ENCODE measurements around the gene SGIP1. TPM values are rescaled to one million over a fixed set of nuclear protein-coding genes. Genes with fewer than 3 reads are reported as not detected.

SGIP1 gene
- polyA plus RNA-seq, 3 donors = not detected

DNA sequence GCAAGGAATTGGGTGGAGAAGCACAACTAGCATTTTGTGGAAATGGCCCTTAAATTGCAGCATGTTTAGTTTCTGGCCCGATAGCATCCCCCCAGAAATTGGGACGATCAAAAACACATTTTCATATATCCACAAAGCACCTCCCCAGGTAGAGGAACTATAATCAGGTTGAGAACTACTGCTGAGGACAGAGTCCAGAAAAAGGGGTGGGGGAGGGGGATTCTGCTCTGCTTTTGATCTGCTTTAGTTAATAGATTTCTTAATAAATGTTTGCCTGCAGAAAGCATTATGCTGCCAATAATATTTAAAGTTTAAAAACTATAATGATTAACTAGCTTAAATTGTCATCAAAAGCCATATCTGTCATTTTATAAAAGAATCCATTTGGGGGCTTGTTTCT lies 203.9 kb downstream of the SGIP1 start:
- Mint-ChIP-seq H3K4me1 (peaks cover 23% of the 10 kb centered on the region), H3K27me3 (ENCODE audit: low read depth in 3 of 3) (no peaks in the 10 kb centered on the region), H3K9me3 (peaks cover 0 to 5% (median 2%) of the 10 kb centered on the region in 7 donors), H3K36me3 (no peaks in the 10 kb centered on the region), H3K27ac (no peak overlapping the region), H3K4me3 (no peak overlapping the region)
- H3K4me1 ChIP-seq (ENCODE audit: control insufficient read depth in 1 of 2, insufficient read depth in 2 of 2, low read length in 2 of 2) = peaks cover 14 to 19% of the 10 kb centered on the region in 2 donors
- H3K9me3 ChIP-seq (replicated peaks in 1 of 2; ENCODE audit: control insufficient read depth in 1 of 2, insufficient read depth in 1 of 2, low read length in 2 of 2) = no peaks in the 10 kb centered on the region
- no peaks in the 10 kb centered on the region for H3K36me3 ChIP-seq (replicated peaks in 1 of 2; ENCODE audit: control insufficient read depth in 1 of 2, insufficient read depth in 2 of 2, low read length in 2 of 2)
- intact Hi-C loops (cut with micrococcal nuclease) = no loop called here
- no peak overlapping the region for H3K4me3 ChIP-seq (replicated peaks in 1 of 3; ENCODE audit: low read depth in 2 of 3, low read length in 3 of 3)
- H3K4me2 ChIP-seq (replicated peaks; ENCODE audit: extremely low read depth, low read length, poor library complexity, severe bottlenecking) = no peak overlapping the region
- H2AFZ ChIP-seq (ENCODE audit: insufficient read depth, low read depth, low read length, poor library complexity, severe bottlenecking) = no peak overlapping the region
- H3K9ac ChIP-seq (ENCODE audit: insufficient read depth, low read length, poor library complexity, severe bottlenecking) = no peak overlapping the region
- WGBS (ENCODE audit: insufficient coverage) = 100% methylated on average over 1 of the region's 2 CpGs
- H3K79me2 ChIP-seq (ENCODE audit: insufficient read depth, low read length) = no peaks in the 10 kb centered on the region
- H4K20me1 ChIP-seq (ENCODE audit: insufficient read depth, low read length) = no peaks in the 10 kb centered on the region
- no peak overlapping the region for H3K27ac ChIP-seq (ENCODE audit: low read depth in 1 of 2, low read length in 2 of 2)
- no peak for DNase-seq
- H3K27me3 ChIP-seq (ENCODE audit: control insufficient read depth in 2 of 2, insufficient read depth in 2 of 2, low read length in 2 of 2) = no peaks in the 10 kb centered on the region
- TF ChIP-seq, protein P1, sequence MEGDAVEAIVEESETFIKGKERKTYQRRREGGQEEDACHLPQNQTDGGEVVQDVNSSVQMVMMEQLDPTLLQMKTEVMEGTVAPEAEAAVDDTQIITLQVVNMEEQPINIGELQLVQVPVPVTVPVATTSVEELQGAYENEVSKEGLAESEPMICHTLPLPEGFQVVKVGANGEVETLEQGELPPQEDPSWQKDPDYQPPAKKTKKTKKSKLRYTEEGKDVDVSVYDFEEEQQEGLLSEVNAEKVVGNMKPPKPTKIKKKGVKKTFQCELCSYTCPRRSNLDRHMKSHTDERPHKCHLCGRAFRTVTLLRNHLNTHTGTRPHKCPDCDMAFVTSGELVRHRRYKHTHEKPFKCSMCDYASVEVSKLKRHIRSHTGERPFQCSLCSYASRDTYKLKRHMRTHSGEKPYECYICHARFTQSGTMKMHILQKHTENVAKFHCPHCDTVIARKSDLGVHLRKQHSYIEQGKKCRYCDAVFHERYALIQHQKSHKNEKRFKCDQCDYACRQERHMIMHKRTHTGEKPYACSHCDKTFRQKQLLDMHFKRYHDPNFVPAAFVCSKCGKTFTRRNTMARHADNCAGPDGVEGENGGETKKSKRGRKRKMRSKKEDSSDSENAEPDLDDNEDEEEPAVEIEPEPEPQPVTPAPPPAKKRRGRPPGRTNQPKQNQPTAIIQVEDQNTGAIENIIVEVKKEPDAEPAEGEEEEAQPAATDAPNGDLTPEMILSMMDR (IDR thresholded peaks at IDR 0.05) = no peak

DNA sequence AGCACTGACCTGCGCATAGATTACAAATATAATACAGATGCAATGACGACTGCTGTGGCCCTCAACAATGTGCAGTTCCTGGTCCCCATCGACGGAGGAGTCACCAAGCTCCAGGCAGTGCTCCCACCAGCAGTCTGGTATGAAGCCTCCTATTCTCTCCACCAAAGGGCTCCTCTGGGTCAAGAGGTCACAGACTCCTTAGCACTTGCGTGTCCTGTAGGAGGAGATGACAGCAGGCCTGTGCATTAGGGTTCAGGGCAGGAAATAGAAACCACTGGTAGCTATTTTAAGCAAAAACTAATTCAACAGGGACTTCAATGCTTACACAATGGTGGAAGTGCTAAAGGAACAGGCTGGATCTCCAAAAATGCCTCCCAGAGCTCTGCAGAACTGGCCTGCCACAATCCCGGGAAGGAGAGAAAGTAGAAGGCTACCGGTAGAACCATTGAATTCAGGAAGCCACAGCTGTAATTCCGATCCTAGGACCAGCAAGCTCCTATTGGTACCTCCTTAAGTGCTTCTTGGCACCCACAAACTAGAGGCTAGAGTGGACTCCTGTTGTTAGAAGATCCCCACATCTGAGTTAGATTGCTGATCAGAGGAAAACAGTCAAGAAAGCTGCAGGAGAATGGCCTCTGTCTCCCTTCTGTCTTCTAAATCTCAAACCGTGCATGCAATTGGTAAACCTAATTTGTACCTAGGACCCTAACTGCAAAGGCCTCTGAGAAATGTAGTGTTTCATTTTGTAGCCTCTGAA lies 205.6 kb downstream of the SGIP1 start:
- H3K79me2 ChIP-seq (ENCODE audit: insufficient read depth, low read length) = no peaks in the 10 kb centered on the region
- no peak overlapping the region for H3K4me3 ChIP-seq (replicated peaks in 1 of 3; ENCODE audit: low read depth in 2 of 3, low read length in 3 of 3)
- H3K9me3 Mint-ChIP-seq = peaks cover 0 to 5% (median 2%) of the 10 kb centered on the region in 7 donors
- peak overlapping the region; percentile 1 for H3K4me2 ChIP-seq (replicated peaks; ENCODE audit: extremely low read depth, low read length, poor library complexity, severe bottlenecking)
- H3K27me3 Mint-ChIP-seq (ENCODE audit: low read depth in 3 of 3) = no peaks in the 10 kb centered on the region
- no peak overlapping the region for H3K27ac ChIP-seq (ENCODE audit: low read depth in 1 of 2, low read length in 2 of 2)
- no peak overlapping the region for H3K27ac Mint-ChIP-seq
- no peak overlapping the region for H3K9ac ChIP-seq (ENCODE audit: insufficient read depth, low read length, poor library complexity, severe bottlenecking)
- intact Hi-C loops (cut with micrococcal nuclease) = no loop called here
- H3K27me3 ChIP-seq (ENCODE audit: control insufficient read depth in 2 of 2, insufficient read depth in 2 of 2, low read length in 2 of 2) = no peaks in the 10 kb centered on the region
- no peaks in the 10 kb centered on the region for H3K36me3 ChIP-seq (replicated peaks in 1 of 2; ENCODE audit: control insufficient read depth in 1 of 2, insufficient read depth in 2 of 2, low read length in 2 of 2)
- peaks cover 13% of the 10 kb centered on the region for H3K4me1 Mint-ChIP-seq
- WGBS (ENCODE audit: insufficient coverage) = 0% methylated on average over 2 of the region's 9 CpGs
- no peak for DNase-seq
- no peaks in the 10 kb centered on the region for H3K36me3 Mint-ChIP-seq
- TF ChIP-seq, protein P1 (IDR thresholded peaks at IDR 0.05) = no peak
- H3K9me3 ChIP-seq (replicated peaks in 1 of 2; ENCODE audit: control insufficient read depth in 1 of 2, insufficient read depth in 1 of 2, low read length in 2 of 2) = no peaks in the 10 kb centered on the region
- no peaks in the 10 kb centered on the region for H4K20me1 ChIP-seq (ENCODE audit: insufficient read depth, low read length)
- H2AFZ ChIP-seq (ENCODE audit: insufficient read depth, low read depth, low read length, poor library complexity, severe bottlenecking) = peak overlapping the region; percentile 65
- peak overlapping the region in 1 of 2 donors; percentile 7 for H3K4me3 Mint-ChIP-seq
- H3K4me1 ChIP-seq (ENCODE audit: control insufficient read depth in 1 of 2, insufficient read depth in 2 of 2, low read length in 2 of 2) = peaks cover 9 to 10% of the 10 kb centered on the region in 2 donors

Data from CD14-positive monocyte (primary cell).